Gastrocnemius medialis (tissue), 4 donors: ENCODE results near the gene WDR31. TPM values are rescaled to one million over a fixed set of nuclear protein-coding genes. Genes with fewer than 3 reads are reported as not detected.
"Not testable (repeated sequence)": the region's sequence is repeated elsewhere in the genome, so short reads cannot be mapped to it uniquely, and the experiment has no call there.

Source experiments
- ATAC-seq, 2 donors: fragments of 150-250 bp; one replicate each; pipeline ENCODE4 v1.9.1; 2016
- DNase-seq, 2 donors: peaks; one replicate each; pipeline ENCODE4 v3.0.0-alpha.2; 2019
- H3K27ac ChIP-seq, 4 donors: fragments of 200-600 bp; sonication (generic); 1 replicate in 1 of 4; 2 replicates in 3 of 4; pipeline ENCODE4 v1.5.1; 2016 to 2018; ENCODE audit warnings: mild to moderate bottlenecking in 2 of 4, moderate library complexity in 1 of 4
- H3K27me3 ChIP-seq, 3 donors: fragments of 200-600 bp; sonication (generic) in 2 of 3; 1 replicate in 1 of 3; 2 replicates in 2 of 3; pipeline versions ENCODE4 v1.5.1 to v1.6.0; 2016 to 2019; ENCODE audit warnings: mild to moderate bottlenecking in 1 of 3, moderate library complexity in 1 of 3
- H3K36me3 ChIP-seq, 2 donors: fragments of 200-600 bp; sonication (generic) in 1 of 2; one replicate each; pipeline ENCODE4 v1.5.1; 2017 to 2018
- H3K4me1 ChIP-seq, 2 donors: fragments of 200-600 bp; sonication (generic) in 1 of 2; one replicate each; pipeline ENCODE4 v1.5.1; 2016 to 2017; ENCODE audit warnings: mild to moderate bottlenecking in 2 of 2
- H3K4me3 ChIP-seq, 4 donors: fragments of 200-600 bp; sonication (generic) in 3 of 4; 1 replicate in 1 of 4; 2 replicates in 3 of 4; pipeline ENCODE4 v1.5.1; 2016 to 2019; ENCODE audit warnings: mild to moderate bottlenecking in 2 of 4
- H3K9me3 ChIP-seq, 3 donors: fragments of 200-600 bp; sonication (generic) in 2 of 3; 1 replicate in 1 of 3; 2 replicates in 2 of 3; pipeline ENCODE4 v1.5.1; 2016 to 2019
- CTCF ChIP-seq, 5 experiments: fragments of 450-650 bp in 3 of 5; fragments of 200-600 bp in 2 of 5; sonication (generic) in 2 of 5; IDR thresholded peaks in 4 of 5; conservative IDR thresholded peaks in 1 of 5; 1 replicate in 4 of 5; 2 replicates in 1 of 5; pipeline ENCODE4 v1.5.1; 2016 to 2019; ENCODE audit warnings: antibody characterized with exemption in 5 of 5, mild to moderate bottlenecking in 3 of 5, moderate library complexity in 3 of 5
- POLR2A ChIP-seq, 2 donors: fragments of 450-650 bp; IDR thresholded peaks; one replicate each; pipeline ENCODE4 v1.6.1; 2017; ENCODE audit warnings: antibody characterized with exemption in 2 of 2, mild to moderate bottlenecking in 2 of 2, moderate library complexity in 2 of 2
- in situ Hi-C, 4 donors: fragments of 200-750 bp; cut with MboI; loops; one replicate each; pipeline versions ENCODE4 v1.15.0 to v1.8.0; 2017; ENCODE audit warnings: low sequenced_read_pairs in 4 of 4
- intact Hi-C: fragments of 100-400 bp; cut with DNase I; formaldehyde crosslinking; loops from one replicate; pipeline ENCODE4 v1.15.1; 2023; ENCODE audit warnings: low total_unique reads
- total RNA-seq, 4 donors: library from RNA; depleted of rRNA; stranded (reverse); fragments of >200 nt; gene quantifications; one replicate each; pipeline versions ENCODE4 v1.1.0 to v1.2.3, GENCODE V29; 2016

The WDR31 gene
- total RNA-seq, 4 donors from 2014 or later, result 0.29 to 1.1 (median 0.36) TPM; not detected in 1

- no peak for ATAC-seq
- H3K27me3 ChIP-seq, result no peaks in the 10 kb centered on the region
- TF ChIP-seq CTCF (IDR thresholded peaks at IDR 0.05 in 4 of 5, conservative IDR thresholded peaks at IDR 0.05 in 1 of 5), result no peak
- no peak for TF ChIP-seq POLR2A (IDR thresholded peaks at IDR 0.05)
- in situ Hi-C loops, result no loop called here
- DNase-seq, result no peak
- H3K36me3 ChIP-seq, result peaks cover 0 to 4% of the 10 kb centered on the region in 2 donors
- no peak overlapping the region for H3K4me3 ChIP-seq
- no peaks in the 10 kb centered on the region for H3K9me3 ChIP-seq
- peaks cover 0 to 5% of the 10 kb centered on the region in 2 donors for H3K4me1 ChIP-seq
- H3K27ac ChIP-seq, result no peak overlapping the region
- intact Hi-C loops, result no loop called here
These were observed 28.4 kb upstream of the WDR31 start for GRCh38 chr9:113368348-113368981.

- DNase-seq, H3K27ac ChIP-seq, in situ Hi-C loops, intact Hi-C loops, H3K36me3 ChIP-seq, ATAC-seq, H3K27me3 ChIP-seq, H3K9me3 ChIP-seq, H3K4me1 ChIP-seq, H3K4me3 ChIP-seq: not testable (repeated sequence)
These were observed 25.6 kb upstream of the WDR31 start for GRCh38 chr9:113365652-113366051.

- intact Hi-C loops, result no loop called here
These were observed 24.9 kb upstream of the WDR31 start for GRCh38 chr9:113364951-113365350.

GRCh38 chr9:113363336-113363735, 23.3 kb upstream of the WDR31 start:
- Histone ChIP-seq H3K9me3 (no peaks in the 10 kb centered on the region), H3K27ac (no peak overlapping the region), H3K4me3 (no peak overlapping the region), H3K27me3 (no peaks in the 10 kb centered on the region), H3K36me3 (no peaks in the 10 kb centered on the region), H3K4me1 (no peaks in the 10 kb centered on the region)
- TF ChIP-seq CTCF (IDR thresholded peaks at IDR 0.05 in 4 of 5, conservative IDR thresholded peaks at IDR 0.05 in 1 of 5) (no peak), POLR2A (IDR thresholded peaks at IDR 0.05) (no peak)
- intact Hi-C loops, result no loop called here
- in situ Hi-C loops, result no loop called here
- no peak for DNase-seq
- no peak for ATAC-seq

More at GRCh38 chr9:113364951-113365350, 24.9 kb upstream of the WDR31 start:
- TF ChIP-seq POLR2A (IDR thresholded peaks at IDR 0.05), result no peak
- TF ChIP-seq CTCF (IDR thresholded peaks at IDR 0.05 in 4 of 5, conservative IDR thresholded peaks at IDR 0.05 in 1 of 5), result no peak
- Histone ChIP-seq H3K27ac (no peak overlapping the region), H3K4me1 (peaks cover 0 to 4% of the 10 kb centered on the region in 2 donors), H3K4me3 (no peak overlapping the region), H3K36me3 (no peaks in the 10 kb centered on the region), H3K9me3 (no peaks in the 10 kb centered on the region), H3K27me3 (no peaks in the 10 kb centered on the region)
- DNase-seq, result no peak
- in situ Hi-C loops, result no loop called here
- ATAC-seq, result no peak

GRCh38 chr9:113361304-113362018, 21.4 kb upstream of the WDR31 start:
- H3K4me1 ChIP-seq, result no peaks in the 10 kb centered on the region
- no peaks in the 10 kb centered on the region for H3K36me3 ChIP-seq
- no peak for ATAC-seq
- H3K27me3 ChIP-seq, result no peaks in the 10 kb centered on the region
- intact Hi-C loops, result no loop called here
- no peaks in the 10 kb centered on the region for H3K9me3 ChIP-seq
- no peak overlapping the region for H3K4me3 ChIP-seq
- no peak for DNase-seq
- H3K27ac ChIP-seq, result no peak overlapping the region
- TF ChIP-seq CTCF (IDR thresholded peaks at IDR 0.05 in 4 of 5, conservative IDR thresholded peaks at IDR 0.05 in 1 of 5) (no peak), POLR2A (IDR thresholded peaks at IDR 0.05) (no peak)
- in situ Hi-C loops, result no loop called here
